HG03442 (cell line): ENCODE results near the gene RBBP8.
A peak's percentile ranks its signal among the peaks of the same experiment; 100 is the strongest.
"Not testable (repeated sequence)": the region's sequence is repeated elsewhere in the genome, so short reads cannot be mapped to it uniquely, and the experiment has no call there.

Experiments
- ATAC-seq: cut with Tn5 transposase; IDR thresholded peaks from one replicate; pipeline ENCODE4 v1.9.1; 2021; ENCODE audit warnings: mild to moderate bottlenecking, moderate library complexity; ENCODE audit not compliant: unreplicated experiment

RBBP8 gene

DNA sequence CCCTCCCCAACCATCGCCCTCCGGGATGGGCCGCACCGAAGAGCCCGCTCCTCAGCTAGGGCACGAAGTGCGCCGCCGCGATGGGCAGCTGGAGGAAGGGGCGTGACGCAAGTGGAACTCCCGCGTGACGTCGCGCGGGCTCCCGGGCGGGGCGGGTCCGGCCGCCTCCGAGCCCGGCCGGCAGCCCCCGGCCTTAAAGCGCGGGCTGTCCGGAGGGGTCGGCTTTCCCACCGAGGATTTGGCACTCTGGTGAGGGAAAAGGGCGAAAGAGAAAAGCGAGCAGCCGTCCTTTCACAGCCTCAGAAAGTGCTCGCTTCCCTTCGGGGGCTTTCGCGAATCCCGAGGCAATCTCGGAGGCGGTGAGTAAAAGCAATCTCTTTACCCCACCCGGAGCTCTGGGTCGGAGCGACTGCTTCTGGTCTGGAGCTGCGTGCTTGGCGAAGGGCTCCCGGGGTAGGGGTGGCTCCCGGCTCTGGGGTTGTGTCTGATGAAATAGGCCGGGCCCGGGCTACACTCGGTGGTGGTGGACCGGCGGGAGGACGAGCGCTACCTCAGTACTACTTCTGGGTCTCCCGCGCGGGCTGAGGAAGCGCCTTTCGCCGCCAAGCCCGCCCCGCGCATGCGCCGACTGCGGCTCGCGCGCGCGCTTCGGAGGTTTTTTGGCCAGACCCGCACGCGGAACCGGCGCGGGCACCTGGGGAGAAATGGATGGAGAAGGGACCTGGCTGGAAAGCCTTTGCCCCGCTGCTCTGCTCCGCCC, at the start of gene RBBP8:
TSS of gene RBBP8 (plus strand) at position 123 of the 760 bp plus-strand sequence. CDS start 3,524 bp downstream, outside the sequence.
- ATAC-seq: peak; percentile 77

DNA sequence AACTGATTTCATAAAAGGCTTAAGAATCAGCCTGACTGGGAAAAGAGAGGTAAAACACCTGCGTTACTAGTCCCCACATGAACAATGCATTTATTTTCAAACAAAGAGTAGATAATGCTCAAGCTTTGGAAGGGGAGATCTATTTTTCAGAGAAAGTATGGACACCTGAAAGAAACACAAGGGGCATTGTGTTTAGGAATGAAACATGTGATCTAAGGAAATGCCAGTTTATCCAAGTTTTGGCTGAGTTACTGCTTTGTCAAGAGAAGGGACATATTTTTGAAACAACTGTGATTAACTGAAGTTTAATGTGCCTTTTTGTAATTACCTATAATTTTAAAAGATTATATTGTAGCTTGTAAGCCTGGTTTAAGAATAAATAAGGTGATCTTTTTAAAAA, 49.3 kb upstream of the RBBP8 start:
- ATAC-seq: no peak

DNA sequence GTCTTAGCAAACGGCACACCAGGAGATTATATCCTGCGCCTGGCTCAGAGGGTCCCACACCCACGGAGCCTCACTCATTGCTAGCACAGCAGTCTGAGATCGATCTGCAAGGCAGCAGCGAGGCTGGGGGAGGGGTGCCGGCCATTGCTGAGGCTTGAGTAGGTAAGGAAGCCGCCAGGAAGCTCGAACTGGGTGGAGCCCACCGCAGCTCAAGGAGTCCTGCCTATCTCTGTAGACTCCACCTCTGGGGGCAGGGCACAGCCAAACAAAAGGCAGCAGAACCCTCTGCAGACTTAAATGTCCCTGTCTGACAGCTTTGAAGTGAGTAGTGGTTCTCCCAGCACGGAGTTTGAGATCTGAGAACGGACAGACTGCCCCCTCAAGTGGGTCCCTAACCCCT, 47.4 kb upstream of the RBBP8 start:
- ATAC-seq: not testable (repeated sequence)

DNA sequence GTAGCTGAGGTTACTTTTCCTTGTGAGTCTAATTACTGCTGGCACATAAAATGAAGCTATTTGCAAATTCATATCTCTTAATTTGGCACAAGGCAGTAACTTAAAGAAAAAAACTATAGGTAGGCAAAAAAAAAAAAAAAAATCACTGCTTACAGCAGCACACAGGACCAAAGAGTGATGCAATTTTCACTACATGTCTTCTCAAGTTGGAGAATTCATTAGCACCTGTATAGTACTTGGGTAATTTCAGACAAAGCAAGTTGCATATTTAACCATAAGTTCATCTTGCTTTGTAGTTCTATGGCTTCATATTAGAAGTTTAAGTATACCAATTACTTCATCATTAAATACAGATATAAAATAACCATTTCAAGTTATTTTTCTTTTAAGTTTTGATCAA, 33.7 kb upstream of the RBBP8 start:
- ATAC-seq: no peak

DNA sequence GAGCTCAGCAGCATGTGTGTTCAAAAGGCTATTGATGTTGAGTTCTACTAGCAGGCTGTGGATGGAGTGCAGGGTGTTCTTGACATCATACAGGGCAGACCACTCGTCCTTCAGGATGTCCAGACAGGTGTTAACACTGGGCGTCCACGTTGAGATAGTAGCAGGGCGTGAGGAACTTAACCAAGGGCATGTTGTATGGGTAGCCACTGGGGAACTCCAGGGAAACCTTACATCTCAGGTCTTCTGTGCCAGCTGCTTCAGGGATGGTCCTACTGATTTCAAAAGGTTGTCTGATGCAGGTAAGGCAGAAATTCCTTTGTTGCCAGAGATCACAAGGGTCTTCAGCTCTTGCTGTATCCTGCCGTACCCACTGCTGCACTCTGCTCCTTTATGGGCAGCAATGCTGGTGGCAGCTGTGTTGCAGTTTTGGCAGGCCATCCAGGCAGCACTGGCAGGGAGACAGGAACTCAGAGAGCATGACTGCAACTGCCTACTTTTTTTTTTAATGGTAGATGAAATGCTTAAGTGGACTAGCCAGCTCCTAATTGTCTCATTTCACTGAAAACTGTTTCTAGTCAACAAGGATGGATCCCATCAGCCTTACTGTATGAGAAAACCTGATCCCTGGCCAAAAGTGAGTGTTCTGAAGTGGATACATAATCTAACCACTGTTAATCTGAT, 32.4 kb upstream of the RBBP8 start:
- no peak for ATAC-seq

DNA sequence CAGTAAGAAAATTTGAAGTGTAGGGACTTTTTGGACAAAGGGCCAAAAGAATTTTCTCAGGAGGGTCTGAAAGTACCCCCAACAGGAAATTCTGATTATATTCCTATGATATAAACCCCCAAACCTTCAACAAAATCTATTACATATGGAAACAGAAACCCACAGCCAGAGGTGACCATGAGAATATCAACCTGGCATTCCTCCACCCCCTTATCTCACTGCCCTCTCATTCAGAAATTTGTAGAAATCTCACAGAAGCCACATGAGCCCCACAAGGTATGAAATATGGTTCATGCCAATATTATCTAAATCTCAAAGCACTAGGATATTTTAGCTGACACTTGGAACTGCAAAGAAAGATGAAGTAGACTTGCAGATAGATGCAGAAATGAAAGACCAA, 31.0 kb upstream of the RBBP8 start:
- no peak for ATAC-seq

DNA sequence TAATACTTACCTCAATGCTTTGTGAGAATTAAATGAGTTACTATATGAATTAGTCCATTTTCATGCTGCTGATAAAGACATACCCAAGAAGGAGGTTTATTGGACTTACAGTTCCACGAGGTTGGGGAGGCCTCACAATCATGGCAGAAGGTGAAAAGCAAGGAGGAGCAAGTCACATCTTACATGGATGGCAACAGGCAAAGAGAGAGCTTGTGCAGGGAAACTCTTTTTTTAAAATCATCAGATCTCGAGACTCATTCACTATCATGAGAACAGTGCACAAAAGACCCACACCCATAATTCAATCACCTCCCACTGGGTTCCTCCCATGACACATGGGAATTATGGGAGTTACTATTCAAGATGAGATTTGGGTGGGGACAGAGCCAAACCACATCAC, 29.9 kb upstream of the RBBP8 start:
- ATAC-seq: not testable (repeated sequence)

DNA sequence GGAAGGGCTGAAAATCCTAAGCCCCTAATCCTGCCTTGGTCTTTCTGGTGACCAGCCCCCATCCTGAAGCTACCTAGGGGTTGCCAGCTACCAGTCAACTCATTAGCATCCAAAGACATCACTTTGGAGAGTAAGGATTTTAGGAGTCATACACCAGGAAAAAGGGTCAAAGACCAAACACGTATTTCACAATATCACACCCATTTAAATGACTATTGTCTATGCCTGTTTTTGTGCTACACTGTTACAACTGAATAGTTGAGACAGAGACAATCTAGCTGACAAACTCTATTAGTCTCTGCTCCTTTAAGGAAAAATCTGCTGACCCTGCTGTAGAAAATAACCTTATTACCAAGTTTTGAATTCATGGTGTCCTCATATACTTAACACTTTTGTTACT, 21.0 kb upstream of the RBBP8 start:
- no peak for ATAC-seq

DNA sequence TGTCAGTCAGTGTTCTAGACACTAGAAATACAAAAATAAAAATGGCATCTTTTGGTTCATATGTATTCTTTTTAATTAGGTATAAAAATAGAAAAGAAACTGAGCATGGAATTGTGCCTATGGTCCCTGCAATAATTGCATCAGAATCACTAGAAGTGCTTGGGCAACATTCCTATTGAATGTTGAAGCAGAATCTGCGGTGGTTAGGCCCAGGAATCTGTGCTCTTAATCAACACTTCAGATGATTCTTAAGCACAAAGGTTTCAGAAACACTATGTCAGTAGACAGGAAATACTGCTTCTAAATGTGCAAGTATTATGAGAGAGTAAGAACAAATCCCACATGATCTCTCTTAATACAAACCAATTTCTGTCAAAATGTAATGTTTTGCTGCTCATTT, 20.3 kb upstream of the RBBP8 start:
- ATAC-seq: no peak

DNA sequence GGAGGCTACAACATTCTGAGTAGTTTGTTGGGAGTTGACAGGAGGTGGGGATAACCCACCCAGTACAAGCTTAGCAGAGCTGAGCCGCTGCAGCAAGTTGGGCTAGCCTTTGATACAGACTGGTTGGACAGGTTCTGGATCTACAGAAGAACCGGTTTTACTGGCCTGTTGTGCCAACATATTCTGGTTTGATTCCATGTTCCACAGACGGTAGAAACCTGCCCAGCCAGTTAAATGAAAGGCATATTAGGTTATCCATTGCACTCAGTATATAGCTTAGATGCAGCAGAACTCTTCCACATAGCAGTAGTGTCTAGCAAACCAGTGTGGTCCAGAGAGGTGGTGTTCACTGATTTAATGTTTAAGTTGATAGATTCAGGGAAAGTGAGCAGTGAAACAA, 19.3 kb upstream of the RBBP8 start:
- ATAC-seq: no peak

DNA sequence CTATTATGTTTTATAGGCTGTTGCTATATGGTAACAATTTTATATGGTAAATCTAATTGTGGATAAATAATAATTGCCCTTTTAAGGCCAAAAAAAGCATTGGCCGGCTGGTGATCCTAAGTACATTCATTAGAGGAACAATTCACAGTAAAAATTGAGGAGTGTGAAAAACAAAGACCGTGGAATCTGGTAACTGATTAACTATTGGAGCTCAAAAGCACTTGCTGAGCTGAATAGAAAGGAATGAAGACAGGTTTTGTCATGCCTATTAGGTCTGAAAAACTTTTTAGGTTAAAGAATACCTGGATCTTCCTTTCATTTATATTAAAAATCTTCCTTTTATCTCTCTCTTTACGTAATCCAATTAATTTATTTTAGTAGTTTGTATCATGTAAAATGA, 18.5 kb upstream of the RBBP8 start:
- no peak for ATAC-seq

DNA sequence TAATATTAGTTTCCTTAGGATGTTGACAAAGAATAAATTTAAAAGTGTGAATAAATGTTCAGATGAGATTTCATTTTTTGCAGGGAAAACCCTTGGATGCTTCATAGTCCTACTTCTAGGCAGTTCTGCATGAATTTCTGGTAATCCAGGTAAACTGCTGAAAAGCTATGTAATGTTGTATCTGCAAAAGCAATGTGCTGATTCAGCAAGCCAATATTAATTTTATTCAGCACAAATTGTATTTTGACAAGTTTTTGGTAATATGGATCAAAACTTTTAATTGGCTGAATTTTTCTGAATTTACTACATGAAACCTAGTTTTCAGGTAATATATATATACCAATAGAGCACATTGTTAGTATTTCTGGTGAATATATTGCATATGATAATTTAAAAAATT, 17.8 kb upstream of the RBBP8 start:
- no peak for ATAC-seq

DNA sequence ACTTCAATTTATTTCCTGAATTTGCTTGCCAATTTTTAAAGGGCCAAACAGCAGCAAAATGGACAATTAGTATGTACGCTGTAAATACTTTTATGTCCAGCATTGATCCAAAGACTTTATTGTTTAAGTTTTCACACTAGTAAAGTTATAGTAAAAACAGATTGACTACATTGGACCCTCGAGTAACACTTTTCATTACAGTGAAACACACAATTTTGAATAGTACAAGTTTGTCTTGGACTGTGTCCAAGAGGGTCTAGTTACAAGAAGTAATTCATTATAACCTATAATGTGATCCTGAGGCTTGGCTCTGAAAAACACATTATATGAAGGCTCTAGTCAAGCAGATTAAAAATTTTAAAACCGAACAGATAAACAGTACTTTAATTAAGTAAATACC, 11.4 kb upstream of the RBBP8 start:
- ATAC-seq: no peak

DNA sequence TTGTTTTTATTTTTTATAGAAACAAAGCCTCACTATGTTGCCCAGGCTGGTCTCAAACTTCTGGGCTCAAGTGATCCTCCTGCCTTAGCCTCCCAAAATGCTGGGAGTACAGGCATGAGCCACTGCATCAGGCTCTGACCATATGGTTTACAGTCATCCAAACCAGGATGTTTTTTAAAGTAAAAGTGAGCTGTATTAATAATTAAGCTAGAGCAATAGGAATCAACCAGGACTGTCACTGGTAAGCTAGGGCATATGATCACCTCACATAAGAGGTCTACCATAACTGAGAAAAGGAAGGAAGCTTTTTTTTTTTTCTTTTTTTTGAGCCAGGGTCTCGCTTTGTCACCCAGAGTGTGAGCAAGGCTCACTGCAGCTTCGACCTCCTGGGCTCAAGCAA, 8.5 kb upstream of the RBBP8 start:
- no peak for ATAC-seq

DNA sequence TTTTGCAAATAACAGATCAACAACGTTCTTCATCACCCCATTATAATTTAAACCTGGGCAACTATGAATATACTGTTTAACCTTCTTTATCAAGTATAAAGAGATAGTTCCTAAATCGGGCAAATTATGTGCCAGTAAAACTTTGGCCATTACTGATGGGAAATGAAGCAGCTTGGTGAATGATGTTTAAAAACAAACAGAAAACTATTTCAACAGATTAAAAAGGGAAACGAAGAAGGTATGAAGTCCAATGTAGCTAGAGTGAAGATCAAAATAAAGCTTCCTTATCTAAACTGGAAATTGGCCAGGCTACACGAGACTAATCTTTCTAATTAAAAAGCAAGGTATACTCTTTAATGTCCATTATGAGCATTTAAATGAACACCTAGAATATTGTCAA, 6.7 kb upstream of the RBBP8 start:
- ATAC-seq: no peak

DNA sequence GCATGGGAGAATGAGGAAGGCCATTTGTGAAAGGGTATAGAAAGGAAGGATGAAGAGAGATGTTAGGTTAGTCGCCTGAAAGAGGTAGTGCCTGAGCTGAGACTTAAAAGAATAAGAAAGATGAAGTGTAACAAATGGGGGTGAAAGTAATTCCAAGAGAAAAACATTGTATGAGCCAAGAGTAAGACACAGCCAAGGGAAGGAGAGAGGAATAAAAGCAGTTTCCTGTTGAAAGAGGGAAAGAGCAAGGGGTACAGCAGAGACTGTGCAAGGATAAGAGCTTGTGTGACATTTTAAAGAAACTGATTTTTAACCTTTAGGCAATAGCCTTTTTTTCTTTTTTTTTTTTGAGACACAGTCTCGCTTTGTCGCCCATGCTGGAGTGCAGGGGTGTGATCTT, 4.8 kb upstream of the RBBP8 start:
- ATAC-seq: no peak

DNA sequence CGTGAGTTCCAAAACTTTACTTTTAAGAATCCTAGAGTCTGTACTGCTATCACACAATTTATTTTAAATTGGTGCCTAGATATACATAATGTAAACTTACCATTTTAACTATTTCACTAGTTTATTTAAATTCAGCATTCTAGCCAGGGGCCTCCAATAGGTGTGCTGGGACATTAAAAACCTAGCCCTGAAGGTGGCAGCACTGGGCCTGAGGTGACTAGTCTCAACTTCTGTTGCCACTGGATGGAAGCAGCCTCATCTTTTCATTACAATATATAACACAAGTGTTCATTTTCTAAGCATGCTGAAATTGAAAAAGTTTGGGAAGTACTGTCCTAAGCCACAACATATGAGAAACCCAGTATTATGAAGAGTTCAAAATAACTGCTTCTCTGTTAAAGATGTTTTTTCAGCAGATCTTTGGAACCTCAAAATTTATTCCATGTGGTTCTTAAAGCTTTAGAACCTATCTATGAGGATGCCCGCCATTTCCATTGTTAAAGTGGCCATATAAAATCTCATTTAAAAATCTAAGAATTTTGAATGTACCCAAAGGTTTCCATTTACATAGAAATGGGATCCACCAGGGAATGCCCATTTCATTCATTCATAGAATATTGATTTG, 2.9 kb upstream of the RBBP8 start:
- peak; percentile 32 for ATAC-seq

DNA sequence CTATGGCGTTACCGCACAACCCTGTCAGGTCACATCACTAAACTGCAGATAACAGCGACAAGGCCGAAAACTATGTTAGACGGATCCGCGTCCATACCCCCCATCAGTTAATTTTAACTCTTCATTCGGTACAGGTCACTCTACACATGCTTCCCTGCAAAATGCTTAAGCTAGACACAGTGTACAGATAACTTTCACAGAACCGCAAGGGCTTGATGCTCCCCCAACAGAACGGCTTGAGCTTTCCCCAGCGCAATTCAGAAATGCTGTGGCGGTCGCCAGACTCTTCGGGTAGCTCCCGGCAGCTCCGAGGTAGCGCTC, 283 bp upstream of the RBBP8 start:
- peak; percentile 21 for ATAC-seq

DNA sequence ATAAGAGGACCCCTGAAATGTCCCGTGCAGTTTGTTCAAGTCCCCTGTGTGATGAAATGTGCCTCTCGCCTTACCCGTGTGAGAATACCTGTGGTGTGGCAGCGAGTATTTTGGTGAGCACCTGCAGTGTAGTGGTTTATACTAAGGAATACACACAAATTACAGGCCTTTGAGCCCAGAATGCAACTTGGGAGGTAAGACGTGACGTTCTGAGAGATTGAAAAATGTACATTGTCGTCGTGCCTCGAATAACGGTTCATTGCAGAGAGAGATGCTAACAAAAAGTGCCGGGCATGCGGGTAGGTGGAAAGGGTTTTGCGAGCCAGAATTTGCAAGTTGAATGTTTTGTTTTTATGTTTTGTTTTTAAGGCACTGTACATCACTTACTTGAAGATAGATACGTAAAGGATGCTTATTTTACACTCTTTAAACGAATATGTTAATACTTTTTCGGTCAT, 867 bp downstream of the RBBP8 start:
- no peak for ATAC-seq

DNA sequence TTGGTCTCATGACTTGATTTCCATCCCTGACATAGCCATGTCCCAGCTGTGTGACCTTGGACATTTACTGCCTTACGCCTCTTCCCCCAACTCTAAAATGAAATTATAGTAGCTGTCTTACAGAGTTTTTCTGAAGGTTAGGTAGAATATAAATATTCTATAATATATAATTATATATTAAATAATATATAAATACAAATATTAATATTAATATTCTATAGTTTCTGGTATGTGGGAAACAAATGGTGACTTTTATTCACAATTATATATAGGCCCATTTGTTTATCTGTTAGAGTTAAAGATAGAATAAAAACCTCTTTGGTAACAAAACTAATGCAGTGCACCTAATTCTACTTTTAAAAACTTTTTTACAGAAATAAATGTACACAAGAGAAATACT, 1.7 kb downstream of the RBBP8 start:
- ATAC-seq: no peak

DNA sequence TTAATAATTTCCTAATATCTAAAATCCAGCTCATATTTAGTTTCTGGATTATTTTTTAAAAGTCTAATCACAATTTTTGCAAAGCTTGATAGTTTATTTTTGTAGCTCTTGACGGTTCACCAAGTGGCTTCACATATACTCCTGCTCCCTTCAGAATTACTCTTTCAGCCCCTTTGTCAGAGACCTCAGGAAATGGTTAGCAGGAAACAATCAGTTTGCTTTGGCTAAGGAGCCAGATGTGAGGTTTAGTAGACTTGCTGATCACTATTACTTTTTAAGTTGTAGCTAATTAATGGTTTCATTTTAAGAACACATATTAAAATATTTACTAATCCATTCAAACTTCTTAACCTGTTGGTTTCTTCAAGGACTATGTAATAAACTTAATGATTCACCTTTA, 2.3 kb downstream of the RBBP8 start:
- no peak for ATAC-seq

DNA sequence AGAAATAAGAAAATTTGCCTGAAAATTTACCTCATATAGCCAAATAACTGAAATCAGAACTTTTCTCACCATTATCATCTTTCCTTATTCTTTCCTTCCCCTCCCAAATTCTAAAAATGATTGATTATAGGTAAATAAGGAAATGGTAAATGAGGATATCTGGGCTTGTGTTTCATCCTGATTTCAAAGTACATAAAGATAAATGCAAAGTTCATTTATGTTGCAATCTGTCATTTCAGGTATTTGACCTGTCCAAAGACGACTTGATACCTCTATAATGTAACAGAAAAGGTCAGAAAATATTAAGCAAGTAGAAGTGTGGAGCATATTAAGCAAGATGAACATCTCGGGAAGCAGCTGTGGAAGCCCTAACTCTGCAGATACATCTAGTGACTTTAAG, 3.4 kb downstream of the RBBP8 start:
- no peak for ATAC-seq
